ENCODE measurements around the gene PHF5A. TPM values are rescaled to one million over a fixed set of nuclear protein-coding genes. Genes with fewer than 3 reads are reported as not detected.
"Not testable (repeated sequence)": the region's sequence is repeated elsewhere in the genome, so short reads cannot be mapped to it uniquely, and the experiment has no call there.

The PHF5A gene
- total RNA-seq, 1 donor from 2014 or later, result 44.2 TPM

- Mint-ChIP-seq H3K4me3 (peak overlapping the region; percentile 84), H3K36me3 (peaks cover 6% of the 10 kb centered on the region), H3K27me3 (ENCODE audit: low read depth) (no peaks in the 10 kb centered on the region), H3K4me1 (peaks cover 23% of the 10 kb centered on the region), H3K9me3 (no peaks in the 10 kb centered on the region), H3K27ac (peak overlapping the region; percentile 30)
- no peak for TF ChIP-seq CTCF (IDR thresholded peaks at IDR 0.05; ENCODE audit: unreplicated experiment)
- no peak for DNase-seq (ENCODE audit: low spot score in 2 of 2, unreplicated experiment in 2 of 2)
Measured at GRCh38 chr22:41470886-41471285, 2.4 kb upstream of the PHF5A start.

- no peaks in the 10 kb centered on the region for H3K9me3 Mint-ChIP-seq
- DNase-seq (ENCODE audit: low spot score in 2 of 2, unreplicated experiment in 2 of 2), result no peak
- H3K4me3 Mint-ChIP-seq, result peak overlapping the region; percentile 84
- peaks cover 23% of the 10 kb centered on the region for H3K4me1 Mint-ChIP-seq
- peak overlapping the region; percentile 99 for H3K27ac Mint-ChIP-seq
- H3K36me3 Mint-ChIP-seq, result peaks cover 13% of the 10 kb centered on the region
- no peak for TF ChIP-seq CTCF (IDR thresholded peaks at IDR 0.05; ENCODE audit: unreplicated experiment)
- no peaks in the 10 kb centered on the region for H3K27me3 Mint-ChIP-seq (ENCODE audit: low read depth)
Measured at GRCh38 chr22:41469218-41469851, 843 bp upstream of the PHF5A start.

GRCh38 chr22:41461901-41462300 is 6.6 kb downstream of the PHF5A start:
- Mint-ChIP-seq H3K4me1 (no peaks in the 10 kb centered on the region), H3K9me3 (no peaks in the 10 kb centered on the region), H3K4me3 (no peak overlapping the region), H3K36me3 (peaks cover 29% of the 10 kb centered on the region), H3K27ac (no peak overlapping the region), H3K27me3 (ENCODE audit: low read depth) (no peaks in the 10 kb centered on the region)
- no peak for DNase-seq (ENCODE audit: low spot score in 2 of 2, unreplicated experiment in 2 of 2)
- TF ChIP-seq CTCF (IDR thresholded peaks at IDR 0.05; ENCODE audit: unreplicated experiment), result no peak

- not testable (repeated sequence) for H3K9me3 Mint-ChIP-seq; H3K4me1 Mint-ChIP-seq; DNase-seq (ENCODE audit: low spot score in 2 of 2, unreplicated experiment in 2 of 2); H3K27ac Mint-ChIP-seq; H3K27me3 Mint-ChIP-seq (ENCODE audit: low read depth); H3K4me3 Mint-ChIP-seq
- H3K36me3 Mint-ChIP-seq, result peaks cover 29% of the 10 kb centered on the region
Measured at GRCh38 chr22:41460071-41460470, 8.4 kb downstream of the PHF5A start.

GRCh38 chr22:41459431-41459830 is 9.1 kb downstream of the PHF5A start:
- Mint-ChIP-seq H3K27me3 (ENCODE audit: low read depth) (no peaks in the 10 kb centered on the region), H3K27ac (no peak overlapping the region), H3K4me1 (no peaks in the 10 kb centered on the region), H3K4me3 (no peak overlapping the region), H3K9me3 (no peaks in the 10 kb centered on the region), H3K36me3 (peaks cover 23% of the 10 kb centered on the region)
- TF ChIP-seq CTCF (IDR thresholded peaks at IDR 0.05; ENCODE audit: unreplicated experiment), result no peak
- DNase-seq (ENCODE audit: low spot score in 2 of 2, unreplicated experiment in 2 of 2), result no peak

- H3K36me3 Mint-ChIP-seq, result peaks cover 18% of the 10 kb centered on the region
- no peaks in the 10 kb centered on the region for H3K27me3 Mint-ChIP-seq (ENCODE audit: low read depth)
- no peak for DNase-seq (ENCODE audit: low spot score in 2 of 2, unreplicated experiment in 2 of 2)
- no peaks in the 10 kb centered on the region for H3K4me1 Mint-ChIP-seq
- H3K4me3 Mint-ChIP-seq, result no peak overlapping the region
- no peaks in the 10 kb centered on the region for H3K9me3 Mint-ChIP-seq
- TF ChIP-seq CTCF (IDR thresholded peaks at IDR 0.05; ENCODE audit: unreplicated experiment), result no peak
- H3K27ac Mint-ChIP-seq, result no peak overlapping the region
Measured at GRCh38 chr22:41458161-41458728, 10.2 kb downstream of the PHF5A start.

Data from mesothelial cell of epicardium (in vitro differentiated cells).